ENCODE results near the gene TTC34.

DNA sequence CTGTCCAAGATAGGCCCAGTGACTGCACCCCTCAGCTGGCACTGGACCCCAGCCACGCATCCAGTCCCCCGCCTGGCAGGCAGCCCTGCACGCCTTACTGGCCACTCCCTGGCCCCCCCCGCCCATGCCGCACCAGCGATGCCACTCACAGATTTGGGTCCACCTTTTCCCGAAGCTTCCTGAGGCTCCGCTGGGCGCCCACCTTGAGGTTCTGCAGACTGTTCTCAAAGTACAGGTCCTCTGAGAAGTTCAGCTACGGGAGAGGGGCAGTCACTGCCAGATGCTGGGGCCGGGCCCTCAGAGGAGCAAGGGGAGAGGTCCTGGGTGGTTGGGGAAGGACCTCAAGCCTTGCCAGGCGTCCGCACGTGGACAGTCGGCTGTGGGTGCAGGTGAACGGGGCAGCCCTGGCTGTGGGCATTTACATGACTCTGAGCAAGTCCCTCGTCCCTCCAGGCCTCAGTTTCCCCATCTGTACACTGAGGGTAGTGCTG lies 206.8 kb downstream of the TTC34 start:
- TF ChIP-seq POLR2AphosphoS5 (IDR thresholded peaks at IDR 0.05; ENCODE audit: low read depth, low read length) (no peak), POLR2A (IDR thresholded peaks at IDR 0.05; ENCODE audit: low read depth, low read length) (no peak), TAF1 (IDR thresholded peaks at IDR 0.05; ENCODE audit: low read depth, low read length) (no peak)
